ENCODE results near the gene FBXL7.

Gene FBXL7

DNA sequence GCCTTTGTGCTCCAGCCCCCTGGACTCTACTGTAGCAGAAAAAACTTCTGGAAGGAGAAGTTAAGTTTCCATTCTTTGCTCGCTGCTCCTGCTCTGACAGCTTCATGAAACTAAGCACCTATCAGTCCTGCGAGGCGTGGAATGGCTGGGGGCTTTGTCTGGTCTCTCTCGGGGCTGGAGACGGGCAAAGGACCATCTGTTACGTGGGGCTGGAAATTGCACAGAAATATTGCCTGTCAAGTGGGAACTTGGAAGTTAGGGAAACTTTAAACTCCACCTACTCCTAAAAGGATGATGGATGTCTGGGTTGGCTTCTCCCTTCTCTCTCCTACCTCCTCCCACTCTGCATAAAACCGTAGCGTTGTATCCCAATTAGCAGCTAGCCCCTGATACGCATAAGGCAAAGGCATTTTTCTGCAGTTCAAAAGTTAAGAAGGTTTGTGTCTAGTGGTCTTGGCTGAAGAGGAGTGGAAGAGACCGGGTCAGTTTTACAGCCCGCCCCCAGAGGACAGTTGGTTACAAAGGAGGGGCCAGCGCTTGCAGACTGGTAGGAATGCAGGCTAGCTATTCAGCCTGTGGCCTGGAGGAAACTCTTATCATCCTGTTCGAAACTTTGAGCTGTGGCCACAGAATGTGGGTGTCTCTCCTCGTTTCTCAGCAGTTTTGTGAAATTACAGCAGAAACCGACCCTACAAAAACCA is 1.3 kb downstream of the FBXL7 start:
- no peak for DNase-seq (ENCODE audit: low read depth in 1 of 2, low spot score in 1 of 2)

DNA sequence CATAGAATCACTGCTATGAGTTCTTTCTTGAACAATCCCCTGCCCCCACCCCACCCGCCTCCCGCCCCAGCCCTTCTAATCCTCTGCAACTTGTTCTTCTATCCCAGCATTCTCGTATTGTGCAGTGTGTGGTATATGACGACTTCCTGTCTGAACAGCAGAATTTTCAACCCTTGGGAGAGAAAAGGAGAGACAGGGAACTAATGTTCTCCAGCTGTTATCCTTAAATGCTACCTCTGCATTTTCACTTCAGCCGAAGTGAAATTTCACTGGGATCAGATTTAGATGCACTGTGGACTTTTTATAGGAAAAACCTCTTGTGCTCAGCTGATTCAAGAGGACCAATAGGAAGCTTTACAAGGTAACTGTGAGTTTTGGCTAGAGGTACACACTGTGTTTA is 2.2 kb downstream of the FBXL7 start:
- no peak for DNase-seq (ENCODE audit: low read depth in 1 of 2, low spot score in 1 of 2)

- DNase-seq (ENCODE audit: low read depth in 1 of 2, low spot score in 1 of 2), result no peak
Measured at GRCh38 chr5:15506146-15506545, 6.2 kb downstream of the FBXL7 start.

GRCh38 chr5:15506897-15507296 is 6.9 kb downstream of the FBXL7 start:
- no peak for DNase-seq (ENCODE audit: low read depth in 1 of 2, low spot score in 1 of 2)

DNA sequence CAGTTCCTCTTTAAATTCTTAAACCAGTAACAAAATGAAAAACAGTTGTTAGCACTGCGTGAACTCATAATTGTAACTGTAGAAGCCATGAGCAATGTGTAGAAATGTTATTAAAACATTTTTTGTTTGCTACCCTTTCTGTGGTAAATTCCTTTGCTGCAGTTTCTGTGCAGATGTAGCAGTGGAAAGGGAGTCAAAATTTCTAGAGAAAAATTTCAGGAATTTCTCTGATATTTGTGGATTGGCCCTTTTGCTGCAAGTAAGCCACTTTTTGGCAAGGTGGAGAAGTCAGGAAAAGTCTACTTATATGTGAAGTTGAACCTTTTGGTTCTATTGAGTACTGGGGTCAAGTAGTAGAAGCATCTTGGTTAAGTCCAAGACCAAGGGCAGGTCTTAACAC is 10.1 kb downstream of the FBXL7 start:
- no peak for DNase-seq (ENCODE audit: low read depth in 1 of 2, low spot score in 1 of 2)

DNA sequence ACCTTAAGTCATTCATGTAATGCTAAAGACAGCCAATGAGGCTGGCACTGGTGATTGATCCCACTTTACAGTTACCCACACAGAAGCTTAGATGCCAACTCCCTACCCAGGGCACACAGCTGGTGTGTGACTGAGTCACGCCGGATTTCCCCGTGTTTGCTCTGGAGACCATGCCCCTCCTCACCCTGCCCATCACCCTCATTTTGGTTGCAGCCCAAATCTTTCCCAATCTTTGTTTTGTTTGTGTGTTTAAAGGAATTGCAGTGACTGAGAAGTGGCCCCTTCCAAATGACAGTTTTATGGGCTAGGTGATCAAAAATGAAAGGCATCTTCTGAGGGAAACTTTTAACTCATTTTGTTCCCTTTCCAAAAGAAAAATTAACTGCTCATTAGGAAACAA is 10.9 kb downstream of the FBXL7 start:
- no peak for DNase-seq (ENCODE audit: low read depth in 1 of 2, low spot score in 1 of 2)

DNA sequence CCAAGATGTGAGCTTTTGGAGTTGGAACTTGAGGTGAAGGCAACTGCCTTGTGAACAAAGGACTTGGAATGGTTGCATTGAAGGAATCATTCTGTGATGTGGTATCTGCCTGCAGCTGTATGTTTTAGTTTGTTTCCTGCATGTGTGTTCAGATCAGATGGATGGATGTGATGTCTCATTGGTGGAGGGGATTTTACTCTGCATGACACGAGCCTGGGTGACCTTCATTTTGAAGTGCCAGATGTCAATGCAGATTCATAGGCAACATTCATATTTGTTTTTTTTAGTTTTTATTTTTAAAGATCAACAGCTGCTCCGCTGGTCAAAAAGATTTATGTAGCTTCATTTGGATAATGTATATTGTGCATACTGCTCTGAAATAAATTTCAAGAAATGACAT is 13.5 kb downstream of the FBXL7 start:
- DNase-seq (ENCODE audit: low read depth in 1 of 2, low spot score in 1 of 2), result no peak

- DNase-seq (ENCODE audit: low read depth in 1 of 2, low spot score in 1 of 2), result no peak
Measured at GRCh38 chr5:15513911-15514310, 13.9 kb downstream of the FBXL7 start.

- no peak for DNase-seq (ENCODE audit: low read depth in 1 of 2, low spot score in 1 of 2)
Measured at GRCh38 chr5:15515229-15515628, 15.2 kb downstream of the FBXL7 start.

GRCh38 chr5:15516486-15516885 is 16.5 kb downstream of the FBXL7 start:
- no peak for DNase-seq (ENCODE audit: low read depth in 1 of 2, low spot score in 1 of 2)

DNA sequence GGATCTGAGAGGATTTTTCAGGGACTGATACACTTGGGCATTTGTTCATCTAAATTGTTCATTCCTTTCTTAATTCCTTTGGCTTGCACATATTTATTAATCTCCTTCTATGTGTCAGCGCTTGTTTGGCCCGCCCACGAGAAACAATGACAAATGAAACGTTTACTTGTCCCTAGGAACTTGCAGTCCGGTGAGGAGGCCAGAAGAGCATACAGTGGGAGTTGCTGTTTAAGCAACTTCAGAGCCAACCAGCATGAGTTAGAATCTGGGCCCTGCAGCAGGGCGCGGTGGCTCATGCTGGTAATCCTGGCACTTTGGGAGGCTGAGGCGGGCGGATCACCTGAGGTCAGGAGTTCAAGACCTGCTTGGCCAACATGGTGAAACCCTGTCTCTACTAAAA is 18.8 kb downstream of the FBXL7 start:
- DNase-seq (ENCODE audit: low read depth in 1 of 2, low spot score in 1 of 2), result no peak

DNA sequence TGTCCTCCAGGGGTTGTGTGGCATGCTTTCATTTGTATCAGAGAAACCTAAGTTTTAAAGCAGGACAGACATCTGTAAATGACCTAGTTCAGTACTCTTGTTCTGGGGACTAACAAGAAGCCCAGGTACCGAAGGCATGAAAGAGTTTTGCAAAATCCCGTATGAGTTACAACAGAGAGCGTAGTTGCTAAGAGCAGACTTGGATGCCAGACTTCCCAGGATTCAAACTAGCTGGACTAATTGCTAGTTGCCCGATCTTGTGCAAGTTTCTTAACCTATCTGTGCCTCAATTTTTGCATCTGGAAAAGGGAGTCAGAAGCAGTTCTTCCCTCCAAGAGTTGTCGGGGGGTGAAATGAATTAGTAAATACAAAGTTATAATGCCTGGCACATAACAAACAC is 20.9 kb downstream of the FBXL7 start:
- no peak for DNase-seq (ENCODE audit: low read depth in 1 of 2, low spot score in 1 of 2)

GRCh38 chr5:15521381-15522186 is 21.6 kb downstream of the FBXL7 start:
- DNase-seq (ENCODE audit: low read depth in 1 of 2, low spot score in 1 of 2), result no peak

GRCh38 chr5:15522187-15522520 is 22.2 kb downstream of the FBXL7 start:
- no peak for DNase-seq (ENCODE audit: low read depth in 1 of 2, low spot score in 1 of 2)

DNA sequence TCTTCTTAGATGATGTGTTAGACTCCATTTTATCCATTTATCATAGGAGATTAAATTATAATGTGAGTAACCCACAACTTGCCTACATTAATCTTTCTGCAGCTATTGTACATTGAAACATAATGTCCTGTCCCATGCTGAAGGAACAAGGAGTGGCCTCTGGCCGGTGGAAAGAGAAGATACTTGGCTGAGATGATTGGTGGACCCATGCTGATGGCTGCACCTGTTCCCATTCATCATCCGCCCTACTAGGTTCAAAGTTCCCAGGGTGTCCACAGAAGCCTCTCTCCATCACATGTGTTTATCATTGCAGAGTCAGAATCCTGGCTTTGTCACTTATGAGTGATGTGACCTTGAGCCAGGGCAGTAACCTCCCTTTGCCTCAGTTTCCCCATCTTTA is 24.7 kb downstream of the FBXL7 start:
- no peak for DNase-seq (ENCODE audit: low read depth in 1 of 2, low spot score in 1 of 2)

GRCh38 chr5:15525703-15526275 is 25.8 kb downstream of the FBXL7 start:
- DNase-seq (ENCODE audit: low read depth in 1 of 2, low spot score in 1 of 2), result no peak

GRCh38 chr5:15526413-15526812 is 26.4 kb downstream of the FBXL7 start:
- no peak for DNase-seq (ENCODE audit: low read depth in 1 of 2, low spot score in 1 of 2)

GRCh38 chr5:15528476-15528875 is 28.5 kb downstream of the FBXL7 start:
- no peak for DNase-seq (ENCODE audit: low read depth in 1 of 2, low spot score in 1 of 2)

- DNase-seq (ENCODE audit: low read depth in 1 of 2, low spot score in 1 of 2), result no peak
Measured at GRCh38 chr5:15529013-15529412, 29.0 kb downstream of the FBXL7 start.

DNA sequence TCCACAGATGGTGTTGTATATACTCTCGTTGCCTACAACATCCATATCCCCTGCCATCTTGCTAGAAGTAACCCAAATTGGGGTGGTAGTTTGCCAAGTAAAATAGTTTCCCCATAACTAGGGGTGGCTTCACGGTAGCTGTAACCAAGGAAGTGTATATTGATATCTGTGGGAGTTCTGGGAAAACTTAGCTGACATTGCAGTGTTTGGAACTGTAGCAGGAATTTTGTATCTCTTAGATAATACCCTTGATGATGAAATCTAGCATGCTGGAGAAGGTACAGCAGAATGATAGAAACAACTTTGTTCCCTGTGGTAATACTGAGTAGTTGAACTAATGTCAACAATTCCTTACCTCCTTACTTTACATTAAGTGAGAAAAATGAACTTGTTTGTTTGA is 29.8 kb downstream of the FBXL7 start:
- no peak for DNase-seq (ENCODE audit: low read depth in 1 of 2, low spot score in 1 of 2)

DNA sequence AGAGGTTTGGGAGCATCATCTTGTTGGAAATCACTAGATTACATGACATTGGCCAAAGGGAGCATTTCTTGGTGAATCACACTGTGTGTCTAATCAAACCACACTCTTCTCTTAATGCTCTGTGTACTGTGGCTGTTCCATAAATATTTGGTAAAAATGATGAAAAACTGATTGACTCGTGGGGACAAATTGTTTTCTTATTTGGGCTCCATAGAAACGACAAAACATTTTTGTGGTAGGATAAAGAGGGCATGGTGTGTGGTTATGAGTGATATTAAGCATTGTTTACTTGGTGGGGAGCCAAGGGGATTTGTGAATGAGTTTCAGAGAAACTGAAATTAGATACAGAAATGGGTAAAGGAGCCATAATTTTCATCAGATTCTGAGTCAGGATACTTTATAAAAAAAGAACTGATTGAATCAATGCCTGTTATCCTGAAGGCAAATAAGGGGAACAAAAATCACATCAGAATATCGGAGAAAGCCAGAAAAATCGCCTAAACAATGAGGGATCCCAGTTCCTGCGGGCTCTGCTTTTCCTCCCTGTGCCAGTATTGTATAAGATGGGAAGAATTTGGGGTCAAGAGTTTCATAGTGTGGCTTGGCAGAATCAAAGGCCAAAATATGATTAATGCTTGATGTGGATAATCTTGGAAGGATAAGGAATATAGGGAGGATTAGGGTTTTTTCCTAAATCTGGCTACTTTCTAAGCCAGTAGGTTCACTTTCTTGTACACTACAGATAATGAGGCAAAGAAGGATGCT is 33.3 kb downstream of the FBXL7 start:
- DNase-seq (ENCODE audit: low read depth in 1 of 2, low spot score in 1 of 2), result no peak

DNA sequence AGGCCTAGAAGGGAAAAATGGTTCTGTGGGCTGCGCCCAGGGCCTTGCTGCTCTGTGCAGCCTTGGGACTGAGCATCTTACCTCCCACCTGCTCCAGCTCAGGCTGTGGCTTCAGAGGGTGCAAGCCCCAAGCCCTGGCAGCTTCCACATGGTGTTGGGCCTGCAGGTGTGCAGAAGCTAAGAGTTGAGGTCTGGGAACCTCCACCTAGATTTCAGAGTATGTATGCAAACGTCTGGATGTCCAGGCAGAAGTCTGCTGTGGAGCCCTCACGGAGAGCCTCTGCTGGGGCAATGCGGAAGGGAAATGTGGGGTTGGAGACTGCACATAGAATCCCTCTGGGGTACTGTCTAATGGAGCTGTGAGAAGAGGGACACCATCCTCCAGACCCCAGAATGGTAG is 36.0 kb downstream of the FBXL7 start:
- DNase-seq (ENCODE audit: low read depth in 1 of 2, low spot score in 1 of 2), result no peak

Data from activated CD4-positive, alpha-beta T cell treated with anti-CD3 and anti-CD28 coated beads, Interleukin-2, amount 50 U/mL, for 24 hours (primary cell).